ENCODE results near the gene POLRMT.

GRCh38 chr19:678791-679388 lies 45.6 kb upstream of the POLRMT start:
- TF ChIP-seq, protein P1, sequence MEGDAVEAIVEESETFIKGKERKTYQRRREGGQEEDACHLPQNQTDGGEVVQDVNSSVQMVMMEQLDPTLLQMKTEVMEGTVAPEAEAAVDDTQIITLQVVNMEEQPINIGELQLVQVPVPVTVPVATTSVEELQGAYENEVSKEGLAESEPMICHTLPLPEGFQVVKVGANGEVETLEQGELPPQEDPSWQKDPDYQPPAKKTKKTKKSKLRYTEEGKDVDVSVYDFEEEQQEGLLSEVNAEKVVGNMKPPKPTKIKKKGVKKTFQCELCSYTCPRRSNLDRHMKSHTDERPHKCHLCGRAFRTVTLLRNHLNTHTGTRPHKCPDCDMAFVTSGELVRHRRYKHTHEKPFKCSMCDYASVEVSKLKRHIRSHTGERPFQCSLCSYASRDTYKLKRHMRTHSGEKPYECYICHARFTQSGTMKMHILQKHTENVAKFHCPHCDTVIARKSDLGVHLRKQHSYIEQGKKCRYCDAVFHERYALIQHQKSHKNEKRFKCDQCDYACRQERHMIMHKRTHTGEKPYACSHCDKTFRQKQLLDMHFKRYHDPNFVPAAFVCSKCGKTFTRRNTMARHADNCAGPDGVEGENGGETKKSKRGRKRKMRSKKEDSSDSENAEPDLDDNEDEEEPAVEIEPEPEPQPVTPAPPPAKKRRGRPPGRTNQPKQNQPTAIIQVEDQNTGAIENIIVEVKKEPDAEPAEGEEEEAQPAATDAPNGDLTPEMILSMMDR (IDR thresholded peaks at IDR 0.05; ENCODE audit: low read depth, low read length, missing input control): no peak
- TF ChIP-seq RAD21 (IDR thresholded peaks at IDR 0.05) (no peak), SP1 (IDR thresholded peaks at IDR 0.05) (no peak), TAF1 (conservative IDR thresholded peaks at IDR 0.05) (no peak), GABPA (IDR thresholded peaks at IDR 0.05 in 1 of 2, conservative IDR thresholded peaks at IDR 0.05 in 1 of 2) (no peak), EGR1 (IDR thresholded peaks at IDR 0.05; ENCODE audit: low read depth in 2 of 2) (no peak), RXRA (IDR thresholded peaks at IDR 0.05) (no peak), FOXA2 (IDR thresholded peaks at IDR 0.05) (no peak), JUND (IDR thresholded peaks at IDR 0.05) (no peak), NR2F2 (IDR thresholded peaks at IDR 0.05) (no peak)
- TF ChIP-seq, protein P2, sequence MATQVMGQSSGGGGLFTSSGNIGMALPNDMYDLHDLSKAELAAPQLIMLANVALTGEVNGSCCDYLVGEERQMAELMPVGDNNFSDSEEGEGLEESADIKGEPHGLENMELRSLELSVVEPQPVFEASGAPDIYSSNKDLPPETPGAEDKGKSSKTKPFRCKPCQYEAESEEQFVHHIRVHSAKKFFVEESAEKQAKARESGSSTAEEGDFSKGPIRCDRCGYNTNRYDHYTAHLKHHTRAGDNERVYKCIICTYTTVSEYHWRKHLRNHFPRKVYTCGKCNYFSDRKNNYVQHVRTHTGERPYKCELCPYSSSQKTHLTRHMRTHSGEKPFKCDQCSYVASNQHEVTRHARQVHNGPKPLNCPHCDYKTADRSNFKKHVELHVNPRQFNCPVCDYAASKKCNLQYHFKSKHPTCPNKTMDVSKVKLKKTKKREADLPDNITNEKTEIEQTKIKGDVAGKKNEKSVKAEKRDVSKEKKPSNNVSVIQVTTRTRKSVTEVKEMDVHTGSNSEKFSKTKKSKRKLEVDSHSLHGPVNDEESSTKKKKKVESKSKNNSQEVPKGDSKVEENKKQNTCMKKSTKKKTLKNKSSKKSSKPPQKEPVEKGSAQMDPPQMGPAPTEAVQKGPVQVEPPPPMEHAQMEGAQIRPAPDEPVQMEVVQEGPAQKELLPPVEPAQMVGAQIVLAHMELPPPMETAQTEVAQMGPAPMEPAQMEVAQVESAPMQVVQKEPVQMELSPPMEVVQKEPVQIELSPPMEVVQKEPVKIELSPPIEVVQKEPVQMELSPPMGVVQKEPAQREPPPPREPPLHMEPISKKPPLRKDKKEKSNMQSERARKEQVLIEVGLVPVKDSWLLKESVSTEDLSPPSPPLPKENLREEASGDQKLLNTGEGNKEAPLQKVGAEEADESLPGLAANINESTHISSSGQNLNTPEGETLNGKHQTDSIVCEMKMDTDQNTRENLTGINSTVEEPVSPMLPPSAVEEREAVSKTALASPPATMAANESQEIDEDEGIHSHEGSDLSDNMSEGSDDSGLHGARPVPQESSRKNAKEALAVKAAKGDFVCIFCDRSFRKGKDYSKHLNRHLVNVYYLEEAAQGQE (IDR thresholded peaks at IDR 0.05): no peak
- TF ChIP-seq, protein P3, sequence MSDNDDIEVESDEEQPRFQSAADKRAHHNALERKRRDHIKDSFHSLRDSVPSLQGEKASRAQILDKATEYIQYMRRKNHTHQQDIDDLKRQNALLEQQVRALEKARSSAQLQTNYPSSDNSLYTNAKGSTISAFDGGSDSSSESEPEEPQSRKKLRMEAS (IDR thresholded peaks at IDR 0.05): no peak
- TF ChIP-seq, protein P4, sequence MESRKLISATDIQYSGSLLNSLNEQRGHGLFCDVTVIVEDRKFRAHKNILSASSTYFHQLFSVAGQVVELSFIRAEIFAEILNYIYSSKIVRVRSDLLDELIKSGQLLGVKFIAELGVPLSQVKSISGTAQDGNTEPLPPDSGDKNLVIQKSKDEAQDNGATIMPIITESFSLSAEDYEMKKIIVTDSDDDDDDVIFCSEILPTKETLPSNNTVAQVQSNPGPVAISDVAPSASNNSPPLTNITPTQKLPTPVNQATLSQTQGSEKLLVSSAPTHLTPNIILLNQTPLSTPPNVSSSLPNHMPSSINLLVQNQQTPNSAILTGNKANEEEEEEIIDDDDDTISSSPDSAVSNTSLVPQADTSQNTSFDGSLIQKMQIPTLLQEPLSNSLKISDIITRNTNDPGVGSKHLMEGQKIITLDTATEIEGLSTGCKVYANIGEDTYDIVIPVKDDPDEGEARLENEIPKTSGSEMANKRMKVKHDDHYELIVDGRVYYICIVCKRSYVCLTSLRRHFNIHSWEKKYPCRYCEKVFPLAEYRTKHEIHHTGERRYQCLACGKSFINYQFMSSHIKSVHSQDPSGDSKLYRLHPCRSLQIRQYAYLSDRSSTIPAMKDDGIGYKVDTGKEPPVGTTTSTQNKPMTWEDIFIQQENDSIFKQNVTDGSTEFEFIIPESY (IDR thresholded peaks at IDR 0.05): no peak

All from liver (tissue), 3 donors.